HepG2 (cell line): ENCODE data around the gene HPS4. TPM values are rescaled to one million over a fixed set of nuclear protein-coding genes. Genes with fewer than 3 reads are reported as not detected.

ENCODE experiments used
- ATAC-seq: fragments of 200-7000 bp; cut with Tn5 transposase; 3 replicates; pipeline ENCODE4 v1.9.1; 2020; ENCODE audit warnings: mild to moderate bottlenecking, moderate library complexity
- BruUV-seq: library from RNA; stranded (reverse); fragments of 400-500 nt; replicated peaks from 2 replicates; lab custom pipeline; 2021; lab: Mats Ljungman, UMichigan
- CTCF ChIA-PET: fragments of 300-600 bp; formaldehyde crosslinking; extraction: SDS; loops from one replicate; lab custom pipeline; 2021; ENCODE audit warnings: low total read pairs, inconsistent platforms, low intra/inter-chr PET ratio; lab: Yijun Ruan, JAX
- POLR2A ChIA-PET: fragments of 350-600 bp; sonication (Branson Sonifier 250); formaldehyde crosslinking; loops from one replicate; lab custom pipeline; 2020; ENCODE audit warnings: antibody characterized with exemption, inconsistent platforms; lab: Yijun Ruan, JAX
- DNase-seq: peaks from one replicate; pipeline ENCODE4 v3.0.0-alpha.2; 2015; ENCODE audit warnings: low spot score
- FAIRE-seq: peaks from 3 replicates; lab custom pipeline; 2011; peaks lifted over from hg19 to GRCh38; lab: Jason Lieb, UNC
- H2AFZ ChIP-seq: one replicate; pipeline ENCODE4 v1.6.1; 2011; ENCODE audit warnings: low read length, inconsistent platforms
- H3K27ac ChIP-seq: fragments of 300-600 bp; 3 replicates; pipeline ENCODE4 v1.8.0; 2011; ENCODE audit warnings: mixed run types, mild to moderate bottlenecking, mixed read lengths, low read length, inconsistent platforms; ENCODE audit not compliant: insufficient read depth; ENCODE audit errors: extremely low read length
- H3K27me3 ChIP-seq, 2 experiments: fragments of 200-600 bp in 1 of 2; 2 replicates in 1 of 2; 3 replicates in 1 of 2; pipeline versions ENCODE4 v1.6.0 to v1.8.0; 2011; ENCODE audit warnings: low read length in 2 of 2, mild to moderate bottlenecking in 2 of 2, moderate library complexity in 2 of 2, inconsistent platforms in 1 of 2; ENCODE audit not compliant: insufficient read depth in 2 of 2, control insufficient read depth in 1 of 2
- H3K36me3 ChIP-seq, 2 experiments: fragments of 200-600 bp in 1 of 2; replicated peaks in 1 of 2; 2 replicates in 1 of 2; 3 replicates in 1 of 2; pipeline versions ENCODE4 v1.5.1 to v1.8.0; 2011; ENCODE audit warnings: low read length in 2 of 2, inconsistent platforms in 1 of 2; ENCODE audit not compliant: insufficient read depth in 2 of 2, control insufficient read depth in 1 of 2
- H3K4me1 ChIP-seq: 2 replicates; pipeline ENCODE4 v1.5.1; 2012; ENCODE audit warnings: low read length, inconsistent platforms; ENCODE audit not compliant: insufficient read depth
- H3K4me2 ChIP-seq: 2 replicates; pipeline ENCODE4 v1.6.0; 2011; ENCODE audit warnings: low read depth, low read length, inconsistent platforms
- H3K4me3 ChIP-seq, 3 experiments: fragments of 200-600 bp in 1 of 3; sonication (generic), shearing (Covaris generic) in 1 of 3; replicated peaks in 1 of 3; 2 replicates each; pipeline ENCODE4 v1.5.1; 2011 to 2016; ENCODE audit warnings: low read length in 3 of 3, inconsistent platforms in 2 of 3, low read depth in 2 of 3, mild to moderate bottlenecking in 2 of 3, control low read depth in 1 of 3, mixed read lengths in 1 of 3; ENCODE audit not compliant: insufficient read depth in 1 of 3
- H3K79me2 ChIP-seq: one replicate; pipeline ENCODE4 v1.6.1; 2011; ENCODE audit warnings: low read length, inconsistent platforms; ENCODE audit not compliant: insufficient read depth
- H3K9ac ChIP-seq: 2 replicates; pipeline ENCODE4 v1.6.0; 2011; ENCODE audit warnings: mild to moderate bottlenecking, low read depth, low read length, inconsistent platforms; ENCODE audit not compliant: insufficient read depth
- H3K9me3 ChIP-seq: 2 replicates; pipeline ENCODE4 v1.5.1; 2012; ENCODE audit warnings: mild to moderate bottlenecking, low read length
- H4K20me1 ChIP-seq: 2 replicates; pipeline ENCODE4 v1.6.0; 2011; ENCODE audit warnings: inconsistent platforms, mild to moderate bottlenecking, low read length, moderate library complexity; ENCODE audit not compliant: insufficient read depth
- CBX5 ChIP-seq: sonication (generic); formaldehyde crosslinking; IDR thresholded peaks from 2 replicates; pipeline ENCODE4 v1.4.0; 2020; ENCODE audit warnings: missing genetic modification reagents, borderline replicate concordance
- CC2D1A ChIP-seq: sonication (generic); formaldehyde crosslinking; IDR thresholded peaks from 2 replicates; pipeline ENCODE4 v1.8.1; 2023; ENCODE audit warnings: mild to moderate bottlenecking, missing genetic modification reagents
- HMG20B ChIP-seq: conservative IDR thresholded peaks from 2 replicates; pipeline ENCODE4 v1.6.1; 2016; ENCODE audit warnings: missing genetic modification reagents, missing compliant biosample characterization
- KLF12 ChIP-seq: sonication (generic); formaldehyde crosslinking; IDR thresholded peaks from 2 replicates; pipeline ENCODE4 v1.4.0; 2020; ENCODE audit warnings: missing genetic modification reagents, borderline replicate concordance
- PAWR ChIP-seq: sonication (generic); formaldehyde crosslinking; IDR thresholded peaks from 2 replicates; pipeline ENCODE4 v1.4.0; 2020; ENCODE audit warnings: missing genetic modification reagents, mild to moderate bottlenecking, borderline replicate concordance
- XRCC5 ChIP-seq: fragments of 200-400 bp; formaldehyde crosslinking; optimal IDR thresholded peaks from 2 replicates; pipeline ENCODE3; 2017; ENCODE audit warnings: mild to moderate bottlenecking, low read length
- ZNF207 ChIP-seq: fragments of 450-650 bp; IDR thresholded peaks from 2 replicates; pipeline ENCODE4 v1.6.1; 2016; ENCODE audit warnings: antibody characterized with exemption, borderline replicate concordance
- ZNF878 ChIP-seq: sonication (generic); formaldehyde crosslinking; IDR thresholded peaks from 2 replicates; pipeline ENCODE4 v1.8.1; 2023; ENCODE audit warnings: mild to moderate bottlenecking, missing genetic modification reagents, moderate library complexity
- WGBS: methylation state at CpG from one replicate; pipeline ENCODE4 v1.1.6; 2017; ENCODE audit warnings: low lambda C conversion rate; 5-methylcytosine and 5-hydroxymethylcytosine counted together
- in situ Hi-C: cut with HindIII; loops from 2 replicates; pipeline ENCODE4 v1.10.0; 2017; ENCODE audit warnings: low pct_unique_long_range_greater_than_20kb; ENCODE audit not compliant: extremely low pct_ligation_motif_present
- intact Hi-C: fragments of 100-400 bp; cut with micrococcal nuclease; formaldehyde crosslinking; loops from one replicate; pipeline ENCODE4 v1.10.0; 2022; ENCODE audit not compliant: unreplicated experiment
- polyA plus RNA-seq, 8 experiments: library from polyadenylated mRNA; depleted of rRNA in 3 of 8; stranded (reverse) in 7 of 8; unstranded in 1 of 8; fragments of >200 nt; fragmentation: Illumina TruSeq in 4 of 8; extraction: Trizol in 4 of 8; gene quantifications; 2 replicates each; pipeline versions ENCODE4 v1.2.1 to v1.2.3, GENCODE V29; 2011 to 2016; ENCODE audit warnings: low read depth in 4 of 8, missing spikeins in 1 of 8, mixed read lengths in 1 of 8; ENCODE audit not compliant: insufficient read depth in 1 of 8
- total RNA-seq, 5 experiments: library from RNA; depleted of rRNA; stranded (reverse); fragments of >200 nt; fragmentation: Illumina TruSeq; extraction: Trizol; gene quantifications; 2 replicates each; pipeline ENCODE4 v1.2.3, GENCODE V29; 2016; ENCODE audit warnings: low read depth in 1 of 5
- TF ChIP-seq, protein P1 (sequence below): sonication (generic); formaldehyde crosslinking; IDR thresholded peaks from 2 replicates; pipeline ENCODE4 v1.8.0; 2022; ENCODE audit warnings: low read depth, missing genetic modification reagents
- TF ChIP-seq, protein P2 (sequence below): sonication (generic); formaldehyde crosslinking; conservative IDR thresholded peaks from 2 replicates; pipeline ENCODE4 v1.4.0; 2020; ENCODE audit warnings: mild to moderate bottlenecking, missing genetic modification reagents, moderate library complexity
- TF ChIP-seq, protein P3 (sequence below): sonication (generic); formaldehyde crosslinking; IDR thresholded peaks from 2 replicates; pipeline ENCODE4 v1.4.0; 2020; ENCODE audit warnings: missing genetic modification reagents

Gene HPS4
- total and polyA plus RNA-seq, 2 of the 13 experiments (the other 11 are each of a cell fraction or from before 2014, with no cell fraction given), result 27.4 to 34.0 TPM

DNA sequence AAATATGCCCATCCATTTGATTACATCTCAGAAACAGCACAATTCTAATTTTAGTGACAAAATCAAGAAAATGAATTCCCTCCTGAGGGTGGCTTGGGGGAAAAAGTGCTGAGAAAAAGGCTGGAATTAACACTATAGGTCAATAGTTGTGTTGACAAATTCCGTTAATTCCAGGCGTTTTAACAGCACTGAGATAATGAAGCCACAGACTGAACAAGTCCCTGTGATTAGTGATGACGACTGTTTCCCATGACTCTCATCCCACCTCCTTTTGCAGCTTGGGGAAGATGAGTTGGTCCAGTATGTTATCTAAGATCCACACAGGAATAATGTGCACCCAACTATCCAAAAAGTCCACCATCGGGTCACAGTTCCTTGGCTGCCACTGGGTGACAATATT is 12.9 kb upstream of the HPS4 start:
- H3K9me3 ChIP-seq, result no peaks in the 10 kb centered on the region
- TF ChIP-seq, protein P1, sequence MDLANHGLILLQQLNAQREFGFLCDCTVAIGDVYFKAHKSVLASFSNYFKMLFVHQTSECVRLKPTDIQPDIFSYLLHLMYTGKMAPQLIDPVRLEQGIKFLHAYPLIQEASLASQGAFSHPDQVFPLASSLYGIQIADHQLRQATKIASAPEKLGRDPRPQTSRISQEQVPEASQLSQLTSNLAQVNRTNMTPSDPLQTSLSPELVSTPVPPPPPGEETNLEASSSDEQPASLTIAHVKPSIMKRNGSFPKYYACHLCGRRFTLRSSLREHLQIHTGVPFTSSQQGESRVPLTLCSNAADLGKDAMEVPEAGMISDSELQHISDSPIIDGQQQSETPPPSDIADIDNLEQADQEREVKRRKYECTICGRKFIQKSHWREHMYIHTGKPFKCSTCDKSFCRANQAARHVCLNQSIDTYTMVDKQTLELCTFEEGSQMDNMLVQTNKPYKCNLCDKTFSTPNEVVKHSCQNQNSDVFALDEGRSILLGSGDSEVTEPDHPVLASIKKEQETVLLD, result no peak
- TF ChIP-seq CC2D1A (CRISPR knock-in tag) (no peak), ZNF878 (CRISPR knock-in tag) (no peak), HMG20B (CRISPR knock-in tag) (no peak), CBX5 (CRISPR knock-in tag) (no peak), KLF12 (CRISPR knock-in tag) (no peak), PAWR (CRISPR knock-in tag) (no peak), XRCC5 (no peak), ZNF207 (no peak)
- TF ChIP-seq, protein P2, sequence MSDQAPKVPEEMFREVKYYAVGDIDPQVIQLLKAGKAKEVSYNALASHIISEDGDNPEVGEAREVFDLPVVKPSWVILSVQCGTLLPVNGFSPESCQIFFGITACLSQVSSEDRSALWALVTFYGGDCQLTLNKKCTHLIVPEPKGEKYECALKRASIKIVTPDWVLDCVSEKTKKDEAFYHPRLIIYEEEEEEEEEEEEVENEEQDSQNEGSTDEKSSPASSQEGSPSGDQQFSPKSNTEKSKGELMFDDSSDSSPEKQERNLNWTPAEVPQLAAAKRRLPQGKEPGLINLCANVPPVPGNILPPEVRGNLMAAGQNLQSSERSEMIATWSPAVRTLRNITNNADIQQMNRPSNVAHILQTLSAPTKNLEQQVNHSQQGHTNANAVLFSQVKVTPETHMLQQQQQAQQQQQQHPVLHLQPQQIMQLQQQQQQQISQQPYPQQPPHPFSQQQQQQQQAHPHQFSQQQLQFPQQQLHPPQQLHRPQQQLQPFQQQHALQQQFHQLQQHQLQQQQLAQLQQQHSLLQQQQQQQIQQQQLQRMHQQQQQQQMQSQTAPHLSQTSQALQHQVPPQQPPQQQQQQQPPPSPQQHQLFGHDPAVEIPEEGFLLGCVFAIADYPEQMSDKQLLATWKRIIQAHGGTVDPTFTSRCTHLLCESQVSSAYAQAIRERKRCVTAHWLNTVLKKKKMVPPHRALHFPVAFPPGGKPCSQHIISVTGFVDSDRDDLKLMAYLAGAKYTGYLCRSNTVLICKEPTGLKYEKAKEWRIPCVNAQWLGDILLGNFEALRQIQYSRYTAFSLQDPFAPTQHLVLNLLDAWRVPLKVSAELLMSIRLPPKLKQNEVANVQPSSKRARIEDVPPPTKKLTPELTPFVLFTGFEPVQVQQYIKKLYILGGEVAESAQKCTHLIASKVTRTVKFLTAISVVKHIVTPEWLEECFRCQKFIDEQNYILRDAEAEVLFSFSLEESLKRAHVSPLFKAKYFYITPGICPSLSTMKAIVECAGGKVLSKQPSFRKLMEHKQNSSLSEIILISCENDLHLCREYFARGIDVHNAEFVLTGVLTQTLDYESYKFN (CRISPR knock-in tag), result no peak
- TF ChIP-seq, protein P3, sequence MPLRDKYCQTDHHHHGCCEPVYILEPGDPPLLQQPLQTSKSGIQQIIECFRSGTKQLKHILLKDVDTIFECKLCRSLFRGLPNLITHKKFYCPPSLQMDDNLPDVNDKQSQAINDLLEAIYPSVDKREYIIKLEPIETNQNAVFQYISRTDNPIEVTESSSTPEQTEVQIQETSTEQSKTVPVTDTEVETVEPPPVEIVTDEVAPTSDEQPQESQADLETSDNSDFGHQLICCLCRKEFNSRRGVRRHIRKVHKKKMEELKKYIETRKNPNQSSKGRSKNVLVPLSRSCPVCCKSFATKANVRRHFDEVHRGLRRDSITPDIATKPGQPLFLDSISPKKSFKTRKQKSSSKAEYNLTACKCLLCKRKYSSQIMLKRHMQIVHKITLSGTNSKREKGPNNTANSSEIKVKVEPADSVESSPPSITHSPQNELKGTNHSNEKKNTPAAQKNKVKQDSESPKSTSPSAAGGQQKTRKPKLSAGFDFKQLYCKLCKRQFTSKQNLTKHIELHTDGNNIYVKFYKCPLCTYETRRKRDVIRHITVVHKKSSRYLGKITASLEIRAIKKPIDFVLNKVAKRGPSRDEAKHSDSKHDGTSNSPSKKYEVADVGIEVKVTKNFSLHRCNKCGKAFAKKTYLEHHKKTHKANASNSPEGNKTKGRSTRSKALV (CRISPR knock-in tag), result no peak
- TF ChIP-seq, all 625 proteins: peak for 0
- ATAC-seq (no peak), DNase-seq (no peak), FAIRE-seq (no peak)
- H3K4me1 ChIP-seq, result no peaks in the 10 kb centered on the region
- intact Hi-C loops (no loop called here), in situ Hi-C loops (no loop called here)
- WGBS, result 94% methylated on average over 4 of the region's 4 CpGs
- H4K20me1 ChIP-seq, result no peaks in the 10 kb centered on the region
- ChIA-PET CTCF (no interaction called here), POLR2A (interaction anchor here (1.2 kb wide), 1 partner anchor 12 kb away, joined by 3 read pairs; no protein-coding TSS in a partner anchor)
- no peak overlapping the region for H3K9ac ChIP-seq
- no peaks in the 10 kb centered on the region for H3K27me3 ChIP-seq
- no peaks in the 10 kb centered on the region for H3K79me2 ChIP-seq
- H3K4me2 ChIP-seq, result no peak overlapping the region
- H2AFZ ChIP-seq, result no peak overlapping the region
- H3K4me3 ChIP-seq, result no peak overlapping the region
- H3K27ac ChIP-seq, result no peak overlapping the region
- H3K36me3 ChIP-seq, result peaks cover 30 to 81% of the 10 kb centered on the region in 2 experiments
- no TSS peak for BruUV-seq
